Esophagus mucosa (tissue), 1 donor: ENCODE results near the gene CHSY3. TPM values are rescaled to one million over a fixed set of nuclear protein-coding genes. Genes with fewer than 3 reads are reported as not detected.

Experiments
- ATAC-seq: fragments of 200-7000 bp; cut with Tn5 transposase; one replicate; pipeline ENCODE4 v1.9.1; 2020
- total RNA-seq: library from RNA; stranded (reverse); gene quantifications from one replicate; pipeline ENCODE4 v1.2.4, GENCODE V29; 2023
- donor health status: DM: yes; HTN: yes; CAD: no.

The CHSY3 gene
- total RNA-seq = 0.28 TPM

DNA sequence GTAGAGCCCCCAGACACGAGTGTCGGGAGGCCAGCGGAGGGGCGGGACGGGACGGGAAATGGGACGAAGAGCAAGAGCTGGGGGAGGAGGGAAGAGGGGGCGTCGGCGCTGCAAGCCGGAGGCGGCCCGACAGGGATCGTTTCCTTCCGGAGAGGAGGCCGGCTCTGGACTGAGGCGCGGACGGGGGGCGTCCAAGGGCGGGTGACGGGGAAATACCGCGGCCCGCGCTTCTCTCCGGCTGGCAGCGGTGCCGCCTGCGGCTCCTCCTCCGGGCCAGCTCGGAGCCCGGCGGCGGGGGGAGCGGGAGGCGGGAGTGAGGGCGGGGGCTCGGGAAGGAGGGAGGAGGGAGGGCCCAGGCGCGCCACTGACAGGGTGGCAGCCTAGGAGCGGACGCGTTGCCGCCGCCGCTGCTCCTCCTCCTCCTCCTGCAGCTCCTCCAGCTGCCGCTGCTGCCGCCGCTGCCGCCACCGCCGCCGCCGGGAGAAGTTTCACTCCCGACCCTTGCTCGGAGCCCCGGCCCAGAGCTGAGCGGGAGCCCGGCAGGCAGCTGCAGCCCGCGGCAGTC is at the start of gene CHSY3:
CHSY3 (plus strand) TSS at position 364 of the 565 bp plus-strand sequence.
- ATAC-seq = peak; percentile 97

DNA sequence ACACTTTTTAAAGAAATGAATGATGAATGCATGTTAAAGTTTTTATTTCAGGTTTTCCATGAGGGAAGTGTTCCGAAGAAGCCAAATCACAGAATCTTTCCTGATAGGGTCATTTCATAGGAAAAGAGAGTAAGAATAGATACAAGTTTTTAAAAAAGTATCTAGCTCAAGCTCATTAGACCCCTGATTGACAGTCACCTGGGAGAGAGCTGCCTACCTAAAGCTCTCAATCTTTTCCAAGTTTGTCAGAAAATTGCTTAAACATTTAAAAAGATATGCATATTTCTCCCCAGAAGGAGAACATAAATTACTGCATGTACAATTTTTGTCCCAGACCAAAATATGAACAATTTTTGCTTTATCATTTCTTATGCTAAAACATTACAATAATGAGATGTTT is 47.9 kb upstream of the CHSY3 start:
- no peak for ATAC-seq

DNA sequence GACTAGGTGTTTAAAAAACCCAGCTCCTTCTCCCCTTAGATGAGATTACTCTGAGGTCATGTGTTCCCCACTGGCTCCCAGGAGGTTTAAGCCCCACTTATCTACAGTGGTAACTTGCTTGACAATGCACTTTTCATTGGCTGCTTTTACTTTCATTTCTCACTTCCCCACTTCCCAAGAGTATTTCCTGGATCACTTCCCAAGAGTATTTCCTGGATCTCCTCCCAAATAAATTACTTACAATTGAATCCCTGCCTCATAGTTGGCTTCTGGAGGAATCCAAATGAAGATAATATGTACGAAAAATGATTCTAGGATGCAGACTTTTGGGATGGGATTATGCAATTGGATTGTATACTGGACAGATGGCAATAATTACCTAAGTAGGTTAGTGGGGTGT is 47.1 kb upstream of the CHSY3 start:
- ATAC-seq = no peak

DNA sequence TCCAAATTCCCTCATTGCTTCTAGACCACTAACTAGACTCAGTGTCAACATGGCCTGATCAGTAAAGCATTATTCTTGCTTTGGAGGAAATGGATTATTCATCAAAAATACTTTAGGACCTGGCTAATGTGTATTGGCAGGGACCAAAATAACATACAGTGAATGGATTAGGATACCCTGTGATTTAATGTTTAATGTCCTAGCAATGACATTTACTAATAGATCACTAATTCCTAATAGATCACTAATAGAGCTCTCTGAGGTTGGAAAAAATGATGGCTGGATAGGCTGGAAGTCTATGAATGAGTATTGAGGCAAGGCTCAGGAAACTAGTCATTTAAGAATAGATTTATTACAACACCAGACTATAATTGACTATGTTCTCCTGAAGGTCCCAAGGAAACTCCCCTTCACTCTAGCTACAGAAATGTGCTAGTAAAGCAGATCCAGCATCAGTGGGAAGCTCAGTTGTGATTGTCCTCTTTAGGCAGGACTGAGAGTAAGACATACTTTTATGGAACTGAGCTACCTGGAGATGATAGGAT is 46.1 kb upstream of the CHSY3 start:
- ATAC-seq = no peak

DNA sequence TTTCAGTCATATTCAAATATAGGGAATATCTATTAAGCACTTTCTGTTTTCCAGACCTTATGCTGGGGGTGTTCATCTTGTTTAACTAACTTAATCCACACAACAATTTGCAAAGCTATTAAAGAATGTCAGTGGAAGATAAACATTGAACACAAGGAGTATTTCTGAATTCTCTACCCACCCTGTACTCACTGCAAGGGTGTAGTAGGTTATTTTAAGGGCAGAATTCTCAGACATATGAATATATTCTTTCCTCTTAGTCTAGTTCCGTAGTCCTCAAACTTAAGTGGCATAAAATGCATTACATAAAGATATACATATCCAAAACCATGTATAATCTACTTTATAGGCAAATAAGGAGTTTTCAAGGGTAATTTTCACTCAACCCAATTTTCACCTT is 19.9 kb upstream of the CHSY3 start:
- no peak for ATAC-seq

DNA sequence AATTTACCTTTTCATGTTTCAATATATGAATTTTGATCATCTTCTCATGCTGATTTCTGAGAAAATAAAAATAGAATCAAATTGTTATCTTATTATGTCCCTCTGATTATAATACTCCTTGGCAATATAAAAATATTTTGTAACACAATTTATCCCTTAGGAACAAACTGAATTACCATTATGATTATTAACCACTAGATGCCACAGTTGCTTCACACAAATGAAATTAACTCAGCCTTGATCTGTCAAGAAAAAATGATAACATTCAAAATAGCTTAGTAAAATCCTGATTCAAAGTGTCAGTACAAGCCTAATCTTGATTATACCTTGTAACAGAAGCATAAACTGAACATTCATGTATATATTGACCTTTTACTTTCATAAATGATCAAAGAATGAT is 4.8 kb upstream of the CHSY3 start:
- no peak for ATAC-seq

DNA sequence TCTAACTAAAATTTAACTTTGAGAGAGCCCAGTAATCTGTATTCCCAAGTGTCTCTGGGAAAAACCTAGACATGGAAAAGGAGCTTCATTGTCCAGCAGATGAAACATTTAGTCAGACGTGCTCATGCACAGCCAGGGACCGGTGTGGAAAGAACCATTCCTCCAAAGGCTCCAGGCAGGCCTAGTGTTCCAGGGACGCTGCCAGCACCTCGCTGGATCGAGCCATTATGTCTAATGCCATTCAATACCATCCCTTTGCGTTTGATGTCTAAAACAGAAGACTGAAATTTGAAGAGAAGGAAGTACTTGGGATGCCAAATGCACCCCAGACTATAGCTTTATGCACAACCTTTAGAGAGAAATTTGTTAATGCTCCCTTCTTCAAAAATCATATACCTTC is 1.4 kb upstream of the CHSY3 start:
- ATAC-seq = no peak

DNA sequence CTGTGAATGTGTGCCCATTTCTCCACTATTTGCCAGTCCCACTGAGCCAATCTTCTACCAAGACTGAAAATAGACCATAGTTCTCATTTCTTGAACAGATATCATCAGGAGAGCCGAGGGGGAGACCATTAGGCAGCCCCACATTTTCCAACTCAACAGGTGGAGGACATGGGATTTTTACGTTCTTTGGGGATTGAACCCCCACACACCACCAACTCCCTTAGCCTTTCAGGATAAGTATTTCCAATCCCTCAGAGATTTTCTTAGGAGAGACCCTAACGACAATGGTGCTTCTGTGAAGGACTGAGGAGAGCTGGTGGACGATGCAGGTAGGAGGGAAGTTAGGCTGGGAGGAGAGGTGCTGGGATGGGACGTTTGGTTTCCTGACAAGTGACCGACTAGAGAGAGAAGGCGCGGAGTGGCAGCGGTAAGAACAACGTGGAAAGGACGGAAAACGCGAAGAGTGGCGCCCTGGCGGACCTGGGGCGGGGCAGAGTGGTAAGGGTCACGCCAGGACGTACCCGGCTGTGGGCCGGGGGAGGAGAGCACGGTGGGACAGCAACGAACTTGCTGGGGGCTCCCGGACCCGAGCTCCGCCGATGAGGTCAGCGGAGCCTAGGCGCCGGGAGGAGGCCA is 681 bp upstream of the CHSY3 start:
- no peak for ATAC-seq

DNA sequence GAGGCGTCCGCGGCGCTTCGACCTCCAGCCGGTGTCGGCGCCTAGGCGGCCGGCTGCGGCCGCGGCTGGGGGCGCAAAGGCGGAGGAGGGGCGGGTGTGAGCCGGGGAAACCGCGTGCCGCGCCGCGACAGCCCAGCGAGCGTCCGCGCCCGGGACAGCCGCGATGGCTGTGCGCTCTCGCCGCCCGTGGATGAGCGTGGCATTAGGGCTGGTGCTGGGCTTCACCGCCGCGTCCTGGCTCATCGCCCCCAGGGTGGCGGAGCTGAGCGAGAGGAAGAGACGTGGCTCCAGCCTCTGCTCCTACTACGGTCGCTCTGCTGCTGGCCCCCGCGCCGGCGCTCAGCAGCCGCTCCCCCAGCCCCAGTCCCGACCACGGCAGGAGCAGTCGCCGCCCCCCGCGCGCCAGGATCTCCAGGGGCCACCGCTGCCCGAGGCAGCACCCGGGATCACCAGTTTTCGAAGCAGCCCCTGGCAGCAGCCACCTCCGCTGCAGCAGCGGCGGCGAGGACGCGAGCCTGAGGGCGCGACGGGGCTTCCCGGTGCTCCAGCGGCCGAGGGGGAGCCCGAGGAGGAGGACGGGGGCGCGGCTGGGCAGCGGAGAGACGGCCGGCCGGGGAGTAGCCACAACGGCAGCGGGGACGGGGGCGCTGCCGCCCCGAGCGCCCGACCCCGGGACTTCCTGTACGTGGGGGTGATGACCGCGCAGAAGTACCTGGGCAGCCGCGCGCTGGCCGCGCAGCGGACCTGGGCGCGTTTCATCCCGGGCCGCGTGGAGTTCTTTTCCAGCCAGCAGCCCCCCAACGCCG is 605 bp downstream of the CHSY3 start:
- peak; percentile 41 for ATAC-seq

DNA sequence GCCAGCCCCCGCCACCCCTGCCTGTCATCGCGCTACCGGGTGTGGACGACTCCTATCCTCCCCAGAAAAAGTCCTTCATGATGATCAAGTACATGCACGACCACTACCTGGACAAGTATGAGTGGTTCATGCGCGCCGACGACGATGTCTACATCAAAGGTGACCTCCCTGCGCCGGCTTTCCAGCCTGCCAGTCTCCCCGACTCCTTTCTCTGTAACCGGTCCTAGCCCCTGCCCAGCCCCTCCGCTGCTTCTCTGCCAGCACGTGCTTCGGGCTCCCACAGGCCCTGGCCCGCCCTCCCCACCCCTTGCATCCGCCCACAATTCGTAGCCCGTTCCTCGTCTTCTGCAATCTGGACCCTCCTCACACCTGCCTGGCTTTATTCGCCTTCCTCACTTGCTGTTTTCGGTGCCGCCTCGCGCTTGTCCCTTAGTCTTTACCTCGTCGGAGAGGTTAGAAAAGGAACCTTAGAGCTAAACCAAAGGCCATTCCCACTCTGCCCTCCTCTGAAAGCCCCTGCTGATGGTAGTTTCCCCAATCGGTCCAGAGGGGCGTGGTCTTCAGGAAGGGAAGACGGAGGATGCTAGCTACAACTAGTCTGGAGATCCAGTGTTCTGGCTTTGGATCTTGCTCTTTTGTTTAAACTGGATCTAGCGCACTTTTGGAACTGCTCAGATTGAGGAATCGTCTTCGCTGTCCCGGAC is 1.4 kb downstream of the CHSY3 start:
- ATAC-seq = peak; percentile 3

DNA sequence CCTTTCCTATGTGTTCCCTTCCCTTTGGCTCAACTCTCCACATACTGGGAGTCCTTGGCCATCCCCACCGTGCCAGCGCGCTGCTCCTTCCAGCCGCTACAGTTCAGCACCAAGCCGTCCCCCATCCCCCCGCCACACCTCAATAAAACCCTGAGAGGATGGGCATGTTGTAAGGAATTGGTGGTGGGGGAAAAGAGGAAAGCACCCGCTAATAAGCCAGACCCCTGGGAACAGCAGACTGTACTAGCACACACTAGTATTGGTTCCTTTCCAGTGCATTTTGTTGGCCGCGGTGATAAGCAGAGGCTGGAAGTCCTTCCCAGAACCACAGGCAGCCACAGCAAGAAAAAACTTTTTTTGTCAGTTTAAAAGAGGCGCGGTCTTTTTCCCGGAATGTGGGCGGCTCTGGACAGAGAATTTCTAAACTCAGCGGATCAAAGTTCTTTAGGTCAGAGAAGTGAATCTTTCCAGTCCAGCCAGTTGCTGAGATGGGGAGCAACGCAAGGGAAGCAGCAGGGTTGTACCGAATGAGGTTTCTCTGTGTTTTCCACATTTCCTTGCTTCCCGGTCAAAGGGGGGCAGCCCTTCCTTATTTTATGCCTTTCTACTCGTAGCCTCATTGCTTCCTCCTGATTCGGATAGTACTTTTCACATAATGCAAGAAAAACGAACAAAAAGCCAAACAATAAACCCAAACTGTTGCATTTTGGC is 2.1 kb downstream of the CHSY3 start:
- no peak for ATAC-seq

DNA sequence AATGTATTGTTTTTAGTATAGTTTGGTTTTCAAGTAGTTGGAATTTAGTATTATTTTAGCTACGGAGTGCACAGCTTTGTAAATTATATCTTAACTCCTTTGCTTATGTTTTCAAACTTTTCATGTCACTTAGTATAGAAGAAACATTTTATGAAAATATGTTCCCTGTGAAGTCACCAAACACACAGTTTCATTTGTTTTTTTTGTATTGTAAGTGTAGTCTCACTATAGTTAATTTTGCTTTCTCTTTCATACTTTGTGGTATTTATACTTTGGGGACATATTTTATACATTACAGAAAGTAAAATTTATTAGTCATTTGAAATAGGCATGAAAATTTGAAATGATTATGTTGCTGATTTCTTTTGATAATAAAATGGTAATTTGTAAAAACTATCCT is 5.0 kb downstream of the CHSY3 start:
- no peak for ATAC-seq

DNA sequence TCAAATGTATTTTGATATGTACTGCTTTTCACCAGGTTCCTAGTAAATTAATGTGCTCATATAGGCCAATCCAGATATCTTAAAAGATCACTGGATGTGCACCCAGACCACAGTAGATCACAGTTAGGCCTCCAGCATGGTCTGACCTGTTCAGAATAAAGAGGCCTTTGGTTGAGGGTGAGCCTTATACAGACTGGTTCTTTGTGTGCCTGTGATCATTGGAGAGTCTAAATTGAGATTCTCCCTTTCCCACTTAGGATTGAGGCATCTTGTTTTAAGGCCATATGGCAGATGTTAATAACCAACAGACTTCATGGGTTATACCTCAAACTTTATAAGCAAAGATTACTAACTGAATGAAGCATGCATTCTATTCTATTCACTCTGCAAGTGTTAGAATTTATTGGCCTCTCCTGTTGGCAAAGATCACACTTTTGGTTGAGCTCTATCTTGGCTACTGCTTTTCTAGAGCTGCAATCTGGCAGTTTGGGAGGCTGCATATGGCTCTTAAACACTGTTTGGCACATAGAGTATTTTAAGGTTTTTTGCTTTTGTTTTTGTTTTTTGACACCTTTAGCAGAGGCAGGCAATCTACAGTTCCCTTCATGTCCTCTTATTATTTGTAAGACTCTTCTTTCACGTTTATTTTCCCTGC is 8.5 kb downstream of the CHSY3 start:
- no peak for ATAC-seq

DNA sequence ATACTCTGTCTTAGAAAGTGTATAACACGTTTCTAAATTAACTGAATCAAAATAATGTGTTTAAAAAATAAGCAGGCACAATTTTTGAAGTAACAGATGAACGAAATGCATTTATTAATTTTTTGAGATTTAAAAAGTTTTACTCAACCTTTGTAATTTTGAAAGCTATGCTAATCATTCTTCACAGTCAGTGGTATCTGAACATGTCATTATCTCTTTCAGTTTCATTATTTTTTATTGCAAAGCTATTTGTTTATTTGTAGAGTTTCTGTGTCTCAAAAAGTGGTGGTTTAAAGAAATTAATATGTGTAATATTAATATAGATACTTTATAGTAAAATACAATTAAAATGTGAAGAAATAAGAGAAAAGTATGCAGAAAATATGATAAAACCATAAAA is 11.2 kb downstream of the CHSY3 start:
- ATAC-seq = no peak

DNA sequence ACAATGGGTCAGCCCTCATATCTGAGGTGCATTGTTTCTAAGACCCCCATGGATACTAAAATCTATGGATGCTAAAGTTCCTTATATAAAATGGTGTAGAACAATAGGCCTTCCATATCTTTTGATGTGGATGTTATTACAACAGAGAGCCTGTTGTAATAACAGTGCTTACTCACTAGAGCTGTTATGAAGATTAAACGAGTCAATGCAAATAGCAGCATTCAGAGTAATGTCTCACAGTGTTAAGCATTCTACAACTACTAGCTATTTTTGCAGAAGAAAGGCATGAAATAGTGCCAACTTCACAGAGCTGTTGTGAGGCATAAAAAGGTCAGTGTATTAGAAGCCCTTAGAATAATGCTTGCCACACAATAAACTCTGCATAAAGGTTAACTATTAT is 13.0 kb downstream of the CHSY3 start:
- ATAC-seq = no peak

DNA sequence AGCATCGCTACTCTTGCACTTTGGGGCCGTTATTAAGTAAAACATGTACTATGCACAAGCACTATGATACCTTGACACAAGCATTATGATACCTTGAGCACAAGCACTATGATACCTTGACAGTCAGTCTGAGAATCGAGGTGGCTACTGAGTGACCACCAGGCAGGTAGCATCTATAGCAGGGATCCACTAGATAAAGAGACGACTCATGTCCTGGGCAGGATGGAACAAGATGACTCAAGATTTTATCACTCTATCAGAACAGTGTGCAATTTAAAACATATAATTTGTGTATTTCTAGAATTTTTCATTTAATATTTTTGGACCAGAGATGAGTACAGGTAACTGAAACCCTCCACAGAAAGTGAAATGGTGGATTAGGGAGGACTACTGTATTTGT is 16.9 kb downstream of the CHSY3 start:
- no peak for ATAC-seq

DNA sequence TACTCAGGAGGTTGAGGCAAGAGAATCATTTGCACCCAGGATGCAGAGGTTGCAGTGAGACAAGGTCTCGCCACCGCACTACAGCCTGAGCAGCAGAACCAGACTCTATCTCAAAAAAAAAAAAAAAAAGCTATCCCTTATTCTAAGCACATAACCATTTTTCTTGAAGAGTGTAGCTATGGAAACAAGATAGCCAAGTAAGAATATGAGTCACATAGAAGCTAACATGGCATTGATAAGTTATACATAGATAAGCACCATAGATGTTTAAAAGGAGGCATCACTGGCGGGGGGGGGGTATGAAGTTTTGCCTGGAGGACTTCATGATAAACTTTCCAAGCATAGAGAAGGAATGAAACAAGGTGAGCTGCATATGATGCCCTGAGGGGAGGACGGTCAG is 26.0 kb downstream of the CHSY3 start:
- no peak for ATAC-seq

DNA sequence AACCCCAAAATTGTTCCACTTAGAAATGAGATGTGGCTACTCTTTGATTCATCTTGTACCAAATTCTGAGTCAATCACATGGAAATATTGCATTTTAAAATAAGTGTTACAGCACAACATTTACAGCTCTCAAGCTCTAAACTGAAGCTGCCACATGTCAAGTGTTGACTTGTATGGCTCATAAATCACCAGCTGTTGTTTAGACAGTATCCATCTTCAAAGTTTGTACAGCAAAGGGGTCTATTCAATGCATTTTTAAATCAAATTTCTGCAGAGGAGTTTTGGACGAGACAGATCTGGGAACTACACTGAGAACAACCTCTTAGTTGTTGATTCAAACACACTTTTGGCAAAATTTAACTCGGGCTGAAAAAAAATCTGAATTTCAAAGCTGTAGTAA is 31.4 kb downstream of the CHSY3 start:
- no peak for ATAC-seq

DNA sequence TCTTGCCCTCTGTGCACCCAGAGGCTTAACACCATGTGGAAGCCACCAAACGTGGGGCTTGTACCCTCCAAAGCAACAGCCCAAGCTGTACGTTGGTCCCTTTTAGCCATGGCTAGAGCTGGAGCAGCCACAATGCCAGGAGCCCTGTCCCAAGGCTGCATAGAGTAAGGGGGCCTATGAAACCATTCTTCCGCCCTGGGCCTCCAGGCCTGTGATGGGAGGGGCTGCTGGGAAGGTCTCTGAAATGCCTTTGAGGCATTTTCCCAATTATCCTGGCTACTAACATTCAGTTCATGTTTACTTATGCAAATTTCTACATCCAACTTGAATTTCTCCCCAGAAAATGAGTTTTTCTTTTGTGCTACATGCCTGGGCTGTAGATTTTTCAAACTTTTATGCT is 33.8 kb downstream of the CHSY3 start:
- no peak for ATAC-seq

DNA sequence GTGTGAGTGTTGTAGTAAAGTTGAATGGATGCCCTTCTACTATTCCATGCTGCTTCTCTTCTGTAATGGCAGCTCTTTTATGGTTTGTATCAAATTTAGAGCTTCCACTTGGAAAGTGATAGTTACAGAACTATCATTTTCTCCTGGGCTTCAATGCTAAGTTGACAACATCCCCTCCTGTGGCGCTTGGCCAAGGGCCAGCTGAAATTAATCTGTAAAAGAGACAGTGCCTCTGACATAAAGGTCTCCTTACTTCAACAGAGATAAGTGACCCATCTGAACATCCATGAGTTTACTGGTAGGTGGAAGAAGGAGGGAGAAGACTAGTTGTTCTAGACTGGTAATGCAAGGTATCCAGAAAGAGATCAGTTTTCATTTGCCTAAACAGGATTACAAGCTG is 39.7 kb downstream of the CHSY3 start:
- ATAC-seq = no peak

DNA sequence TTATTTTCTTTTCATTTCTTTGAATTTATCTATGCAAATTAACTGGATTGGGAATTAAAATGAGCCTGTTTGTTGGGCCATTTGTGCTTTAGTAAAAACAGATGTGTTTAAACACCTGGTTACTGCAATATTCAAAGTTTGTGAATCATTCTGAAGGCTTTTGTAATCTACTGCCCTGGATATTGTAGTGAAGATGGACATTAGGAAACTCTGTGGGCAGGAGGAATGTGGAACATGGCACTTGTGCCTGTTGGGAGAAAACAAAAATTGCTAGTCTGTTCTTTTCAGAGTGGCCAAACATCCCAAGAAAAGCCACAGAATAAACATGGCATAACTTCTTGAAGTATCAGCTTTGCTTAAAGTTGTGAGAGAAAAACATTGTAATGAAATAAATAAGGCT is 40.8 kb downstream of the CHSY3 start:
- no peak for ATAC-seq

DNA sequence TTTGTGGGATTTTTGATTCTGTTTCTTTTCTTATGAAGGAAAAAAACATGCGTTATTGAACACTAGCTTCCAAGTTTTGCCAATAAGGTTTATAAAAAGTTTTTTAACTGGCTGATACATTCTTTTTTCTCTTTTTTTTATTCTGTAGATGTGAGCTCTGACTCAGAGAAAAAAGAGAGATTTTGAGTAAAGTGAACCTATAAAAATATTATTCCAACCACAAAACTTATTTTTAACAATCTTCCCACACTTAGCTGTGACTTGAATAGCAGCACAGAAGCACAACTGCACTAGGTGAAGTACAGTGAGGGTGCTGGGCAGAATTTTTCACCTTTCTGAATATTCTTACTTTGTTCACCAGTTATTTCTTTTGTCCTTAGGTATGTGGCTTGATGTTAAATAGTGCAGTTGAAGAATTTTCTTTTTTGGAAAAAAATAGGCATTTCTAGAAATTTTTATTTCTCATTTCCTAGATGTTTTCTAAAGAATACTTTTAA is 41.6 kb downstream of the CHSY3 start:
- ATAC-seq = no peak
